H1 (cell line): ENCODE results near the gene STXBP5L. TPM values are rescaled to one million over a fixed set of nuclear protein-coding genes. Genes with fewer than 3 reads are reported as not detected.
"Not testable (repeated sequence)": the region's sequence is repeated elsewhere in the genome, so short reads cannot be mapped to it uniquely, and the experiment has no call there.

Experiments
- CTCF ChIA-PET: fragments of 300-600 bp; sonication (Branson Sonifier 250); formaldehyde crosslinking; loops from one replicate; lab custom pipeline; 2021; ENCODE audit not compliant: partially characterized antibody; lab: Charles Lee
- POLR2A ChIA-PET: fragments of 300-600 bp; sonication (Branson Sonifier 250); formaldehyde crosslinking; loops from one replicate; lab custom pipeline; 2021; ENCODE audit warnings: inconsistent platforms; ENCODE audit not compliant: partially characterized antibody; lab: Charles Lee
- DNase-seq, 2 experiments: peaks; one replicate each; pipeline versions ENCODE4 v3.0.0 to v3.0.0-alpha.2; 2010 to 2022; ENCODE audit warnings: low spot score in 2 of 2, low read depth in 1 of 2, mixed read lengths in 1 of 2
- FAIRE-seq: peaks from 2 replicates; lab custom pipeline; 2011; peaks lifted over from hg19 to GRCh38; lab: Jason Lieb, UNC
- H2AFZ ChIP-seq: 2 replicates; pipeline ENCODE4 v1.8.1; 2012; ENCODE audit warnings: low read length, inconsistent platforms
- H2AK5ac ChIP-seq: 2 replicates; pipeline ENCODE4 v1.6.1; 2013; ENCODE audit warnings: low read depth, low read length
- H2BK120ac ChIP-seq: replicated peaks from 2 replicates; pipeline ENCODE3; 2013; ENCODE audit warnings: low read depth, low read length, inconsistent platforms
- H2BK12ac ChIP-seq: 2 replicates; pipeline ENCODE4 v1.6.1; 2013; ENCODE audit warnings: low read depth, low read length
- H2BK15ac ChIP-seq: 2 replicates; pipeline ENCODE4 v1.6.1; 2013; ENCODE audit warnings: low read length
- H2BK20ac ChIP-seq: 2 replicates; pipeline ENCODE4 v1.6.1; 2013; ENCODE audit warnings: low read length
- H2BK5ac ChIP-seq: 2 replicates; pipeline ENCODE4 v1.6.1; 2013; ENCODE audit warnings: low read depth, low read length
- H3K14ac ChIP-seq: 2 replicates; pipeline ENCODE4 v1.6.1; 2013; ENCODE audit warnings: inconsistent platforms; ENCODE audit not compliant: insufficient read length
- H3K18ac ChIP-seq: 2 replicates; pipeline ENCODE4 v1.6.1; 2013; ENCODE audit warnings: low read length; ENCODE audit errors: extremely low read depth
- H3K23ac ChIP-seq: 2 replicates; pipeline ENCODE4 v1.6.1; 2013; ENCODE audit warnings: inconsistent platforms; ENCODE audit not compliant: insufficient read length
- H3K23me2 ChIP-seq: 2 replicates; pipeline ENCODE4 v1.6.1; 2013; ENCODE audit warnings: low read depth, low read length
- H3K27ac ChIP-seq: 2 replicates; pipeline ENCODE4 v1.6.1; 2011; ENCODE audit warnings: low read depth, low read length, inconsistent platforms
- H3K27me3 ChIP-seq, 4 experiments: replicated peaks in 1 of 4; 1 replicate in 1 of 4; 2 replicates in 3 of 4; pipeline versions ENCODE4 v1.6.1 to v1.8.1; 2011 to 2013; ENCODE audit warnings: low read length in 3 of 4, mild to moderate bottlenecking in 3 of 4, inconsistent platforms in 2 of 4, mixed read lengths in 2 of 4, moderate library complexity in 1 of 4; ENCODE audit not compliant: control insufficient read depth in 3 of 4, insufficient read depth in 3 of 4; ENCODE audit errors: extremely low read depth in 1 of 4
- H3K36me3 ChIP-seq, 4 experiments: 2 replicates each; pipeline versions ENCODE4 v1.6.1 to v1.8.1; 2011 to 2013; ENCODE audit warnings: mild to moderate bottlenecking in 4 of 4, low read length in 3 of 4, moderate library complexity in 2 of 4, control low read depth in 1 of 4, inconsistent platforms in 1 of 4; ENCODE audit not compliant: insufficient read depth in 4 of 4, control insufficient read depth in 2 of 4
- H3K4ac ChIP-seq: replicated peaks from 2 replicates; pipeline ENCODE3; 2013; ENCODE audit warnings: low read length, low read depth, mixed read lengths, inconsistent platforms; ENCODE audit not compliant: insufficient read length
- H3K4me1 ChIP-seq, 4 experiments: replicated peaks in 1 of 4; 1 replicate in 1 of 4; 2 replicates in 3 of 4; pipeline versions ENCODE4 v1.6.1 to v1.8.1; 2011 to 2013; ENCODE audit warnings: low read length in 3 of 4, inconsistent platforms in 2 of 4, mixed read lengths in 1 of 4; ENCODE audit not compliant: insufficient read depth in 4 of 4, control insufficient read depth in 3 of 4
- H3K4me2 ChIP-seq, 2 experiments: 2 replicates each; pipeline versions ENCODE4 v1.6.1 to v1.8.1; 2011 to 2013; ENCODE audit warnings: low read depth in 2 of 2, low read length in 2 of 2, control low read depth in 1 of 2, inconsistent platforms in 1 of 2, mild to moderate bottlenecking in 1 of 2; ENCODE audit not compliant: insufficient read depth in 1 of 2
- H3K4me3 ChIP-seq, 4 experiments: fragments of 200-600, 300-600 bp in 1 of 4; sonication (generic), shearing (Covaris generic), sonication (Bioruptor Twin) in 1 of 4; 2 replicates each; pipeline versions ENCODE4 v1.5.1 to v1.8.1; 2011 to 2016; ENCODE audit warnings: low read length in 4 of 4, low read depth in 3 of 4, control low read depth in 2 of 4, inconsistent platforms in 2 of 4, mild to moderate bottlenecking in 2 of 4, mixed read lengths in 1 of 4, moderate library complexity in 1 of 4; ENCODE audit not compliant: insufficient read depth in 2 of 4; ENCODE audit errors: extremely low read depth in 1 of 4
- H3K56ac ChIP-seq: replicated peaks from 2 replicates; pipeline ENCODE3; 2013; ENCODE audit warnings: low read depth, mild to moderate bottlenecking, mixed read lengths, low read length, inconsistent platforms; ENCODE audit not compliant: insufficient read length
- H3K79me1 ChIP-seq: 2 replicates; pipeline ENCODE4 v1.6.1; 2013; ENCODE audit warnings: low read depth, low read length, control low read depth
- H3K79me2 ChIP-seq, 2 experiments: 2 replicates each; pipeline versions ENCODE4 v1.6.1 to v1.8.1; 2012 to 2013; ENCODE audit warnings: low read length in 2 of 2, mild to moderate bottlenecking in 2 of 2, inconsistent platforms in 1 of 2; ENCODE audit not compliant: insufficient read depth in 2 of 2, control insufficient read depth in 1 of 2
- H3K9ac ChIP-seq, 4 experiments: replicated peaks in 1 of 4; 1 replicate in 1 of 4; 2 replicates in 3 of 4; pipeline versions ENCODE4 v1.6.1 to v1.8.1; 2011 to 2013; ENCODE audit warnings: low read depth in 3 of 4, low read length in 3 of 4, control low read depth in 2 of 4, mild to moderate bottlenecking in 2 of 4, moderate library complexity in 2 of 4, inconsistent platforms in 1 of 4; ENCODE audit errors: extremely low read depth in 1 of 4
- H3K9me3 ChIP-seq, 2 experiments: 2 replicates each; pipeline versions ENCODE4 v1.6.1 to v1.8.1; 2012 to 2013; ENCODE audit warnings: mild to moderate bottlenecking in 2 of 2, moderate library complexity in 2 of 2, control low read depth in 1 of 2, inconsistent platforms in 1 of 2, low read depth in 1 of 2, low read length in 1 of 2, mixed read lengths in 1 of 2; ENCODE audit not compliant: insufficient read depth in 2 of 2
- H4K20me1 ChIP-seq, 2 experiments: replicated peaks in 1 of 2; 2 replicates each; pipeline versions ENCODE3 to v1.8.1; 2011 to 2013; ENCODE audit warnings: inconsistent platforms in 2 of 2, low read length in 2 of 2, mild to moderate bottlenecking in 1 of 2; ENCODE audit not compliant: insufficient read depth in 2 of 2, control insufficient read depth in 1 of 2
- H4K5ac ChIP-seq: 2 replicates; pipeline ENCODE4 v1.6.1; 2013; ENCODE audit warnings: low read length, low read depth, mixed read lengths, inconsistent platforms; ENCODE audit not compliant: insufficient read length
- H4K8ac ChIP-seq: 2 replicates; pipeline ENCODE4 v1.8.0; 2013; ENCODE audit warnings: mild to moderate bottlenecking, moderate library complexity, low read length, inconsistent platforms; ENCODE audit not compliant: insufficient read depth; ENCODE audit errors: extremely low read depth
- H4K91ac ChIP-seq: replicated peaks from 2 replicates; pipeline ENCODE3; 2013; ENCODE audit warnings: low read length, mixed read lengths, inconsistent platforms; ENCODE audit not compliant: insufficient read length
- CHD1 ChIP-seq: IDR thresholded peaks from 2 replicates; pipeline ENCODE4 v1.6.1; 2012; ENCODE audit warnings: low read depth, low read length, improper control_type of control experiment
- CREB1 ChIP-seq: IDR thresholded peaks from 2 replicates; pipeline ENCODE4 v1.6.1; 2012; ENCODE audit warnings: inconsistent platforms
- EGR1 ChIP-seq: IDR thresholded peaks from 2 replicates; pipeline ENCODE4 v1.6.1; 2011; ENCODE audit warnings: low read depth, low read length, borderline replicate concordance
- KDM1A ChIP-seq: fragments of 200-600, 300-600 bp; sonication (generic); IDR thresholded peaks from 2 replicates; pipeline ENCODE4 v1.7.1; 2016; ENCODE audit warnings: mild to moderate bottlenecking, low read length, borderline replicate concordance
- POLR2A ChIP-seq, 2 experiments: IDR thresholded peaks; 1 replicate in 1 of 2; 2 replicates in 1 of 2; pipeline ENCODE4 v1.6.1; 2011; ENCODE audit warnings: low read depth in 2 of 2, low read length in 2 of 2, mild to moderate bottlenecking in 2 of 2; ENCODE audit errors: control extremely low read depth in 1 of 2
- SIRT6 ChIP-seq: IDR thresholded peaks from one replicate; pipeline ENCODE4 v1.7.1; 2012; ENCODE audit warnings: low read length, inconsistent platforms
- TEAD4 ChIP-seq: IDR thresholded peaks from 2 replicates; pipeline ENCODE4 v1.6.1; 2012; ENCODE audit warnings: low read depth, low read length, inconsistent platforms, mixed read lengths
- WGBS, 2 experiments: shearing (Covaris generic) in 1 of 2; methylation state at CpG; one replicate each; pipeline versions ENCODE4 v1.1.6 to v1.1.7; 2013 to 2015; ENCODE audit warnings: low lambda C conversion rate in 2 of 2, mixed read lengths in 2 of 2, inconsistent platforms in 1 of 2, low coverage in 1 of 2, missing lambda C conversion rate in 1 of 2; ENCODE audit not compliant: insufficient replicate concordance in 2 of 2, insufficient coverage in 1 of 2, insufficient read length in 1 of 2; ENCODE audit errors: extremely low coverage in 1 of 2, missing lambda C conversion rate in 1 of 2; 5-methylcytosine and 5-hydroxymethylcytosine counted together
- polyA plus RNA-seq, 7 experiments: library from polyadenylated mRNA; depleted of rRNA in 3 of 7; stranded (reverse) in 5 of 7; unstranded in 2 of 7; fragments of >200 nt in 5 of 7; fragments of 200-250 nt in 2 of 7; gene quantifications; 1 replicate in 5 of 7; 2 replicates in 1 of 7; 4 replicates in 1 of 7; pipeline versions ENCODE4 v1.2.1 to v1.2.3, GENCODE V29; 2011 to 2013; ENCODE audit warnings: missing spikeins in 2 of 7, mixed read lengths in 2 of 7
- total RNA-seq: library from RNA; stranded (reverse); fragmentation: NEBNext Ultra II Directional; extraction: Animal tissue kit (Norgen Biotek cat#: 25700); gene quantifications from 2 replicates; pipeline ENCODE4 v1.2.1, GENCODE V29; 2021

STXBP5L gene
- total and polyA plus RNA-seq, 2 of the 8 experiments (the other 6 are each of a cell fraction or from before 2014, with no cell fraction given), result 2.0 to 6.0 TPM

- no peak for TF ChIP-seq SIRT6
- no peak for TF ChIP-seq KDM1A
- TF ChIP-seq CREB1, result no peak
- no peak for TF ChIP-seq POLR2A (IDR thresholded peaks at IDR 0.05; ENCODE audit: control extremely low read depth in 1 of 2, low read depth in 2 of 2, low read length in 2 of 2)
- no peak for TF ChIP-seq TEAD4
- TF ChIP-seq EGR1, result no peak
- TF ChIP-seq CHD1, result no peak
Observed at GRCh38 chr3:121075191-121075590, 167.2 kb downstream of the STXBP5L start (continued).

- not testable (repeated sequence) for H3K27me3 ChIP-seq, FAIRE-seq
- 92% methylated on average over 17 of the region's 22 CpGs; no CpG with 5 or more reads in 1 of the 2 experiments for WGBS, 2 experiments
Observed at GRCh38 chr3:121078378-121079101, 170.5 kb downstream of the STXBP5L start.

More at GRCh38 chr3:121078378-121079101, 170.5 kb downstream of the STXBP5L start:
- DNase-seq, H3K4ac ChIP-seq, H3K27ac ChIP-seq, H3K4me2 ChIP-seq, H2BK12ac ChIP-seq, H3K79me1 ChIP-seq, H2BK20ac ChIP-seq, H4K20me1 ChIP-seq, POLR2A ChIA-PET, H3K4me3 ChIP-seq, H3K18ac ChIP-seq, H2AK5ac ChIP-seq, H3K4me1 ChIP-seq, H2AFZ ChIP-seq, H3K79me2 ChIP-seq, H2BK5ac ChIP-seq, H4K8ac ChIP-seq, H4K5ac ChIP-seq, H3K36me3 ChIP-seq, H3K56ac ChIP-seq, H2BK120ac ChIP-seq, H3K14ac ChIP-seq, H2BK15ac ChIP-seq, H3K9ac ChIP-seq, H3K23me2 ChIP-seq, H4K91ac ChIP-seq, H3K23ac ChIP-seq: not testable (repeated sequence)
- CTCF ChIA-PET, result interaction anchor here (0.6 kb wide), 1 partner anchor 729 kb away, joined by 3 read pairs; no protein-coding TSS in a partner anchor
- peaks cover 2 to 12% of the 10 kb centered on the region in 2 experiments; a peak in 3 of 4 replicates for H3K9me3 ChIP-seq
